ENCODE results near the gene MYO9B. TPM values are rescaled to one million over a fixed set of nuclear protein-coding genes. Genes with fewer than 3 reads are reported as not detected.
A peak's percentile ranks its signal among the peaks of the same experiment; 100 is the strongest.
"Not testable (repeated sequence)": the region's sequence is repeated elsewhere in the genome, so short reads cannot be mapped to it uniquely, and the experiment has no call there.

Gene MYO9B
- total RNA-seq, 1 donor from 2014 or later = 94.3 TPM

DNA sequence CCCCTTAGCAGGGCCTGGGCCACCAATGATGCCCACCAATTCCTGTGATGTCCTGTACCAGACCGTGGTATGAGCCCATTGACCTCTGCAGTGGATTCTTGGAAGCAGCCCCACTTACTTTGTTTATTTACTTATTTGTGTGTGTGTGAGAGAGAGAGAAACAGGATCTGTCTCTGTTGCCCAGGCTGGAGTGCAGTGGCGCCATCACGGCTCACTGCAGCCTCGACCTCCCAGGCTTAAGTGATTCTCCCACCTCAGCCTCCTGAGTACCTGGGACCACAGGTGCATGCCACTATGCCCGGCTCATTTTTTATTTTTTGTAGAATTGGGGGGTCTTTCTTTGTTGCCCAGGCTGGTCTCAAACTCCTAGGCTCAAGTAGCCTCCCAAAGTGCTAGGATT lies 13.0 kb downstream of the MYO9B start:
- no peak for DNase-seq (ENCODE audit: extremely low spot score, unreplicated experiment)
- no peak for TF ChIP-seq CTCF (IDR thresholded peaks at IDR 0.05)
- Mint-ChIP-seq H3K4me3 (ENCODE audit: unreplicated experiment) (no peak overlapping the region), H3K27ac (ENCODE audit: unreplicated experiment) (peak overlapping the region; percentile 96), H3K9me3 (ENCODE audit: unreplicated experiment) (no peaks in the 10 kb centered on the region), H3K27me3 (ENCODE audit: unreplicated experiment) (no peaks in the 10 kb centered on the region), H3K36me3 (ENCODE audit: unreplicated experiment) (peaks cover 5% of the 10 kb centered on the region), H3K4me1 (ENCODE audit: unreplicated experiment) (peaks cover 33% of the 10 kb centered on the region)

GRCh38 chr19:17090583-17090982 lies 15.0 kb downstream of the MYO9B start:
- no peak for TF ChIP-seq CTCF (IDR thresholded peaks at IDR 0.05)
- H3K4me3 Mint-ChIP-seq (ENCODE audit: unreplicated experiment) = no peak overlapping the region
- H3K27me3 Mint-ChIP-seq (ENCODE audit: unreplicated experiment) = no peaks in the 10 kb centered on the region
- H3K4me1 Mint-ChIP-seq (ENCODE audit: unreplicated experiment) = peaks cover 38% of the 10 kb centered on the region
- peaks cover 6% of the 10 kb centered on the region for H3K36me3 Mint-ChIP-seq (ENCODE audit: unreplicated experiment)
- DNase-seq (ENCODE audit: extremely low spot score, unreplicated experiment) = no peak
- H3K27ac Mint-ChIP-seq (ENCODE audit: unreplicated experiment) = peak overlapping the region; percentile 96
- H3K9me3 Mint-ChIP-seq (ENCODE audit: unreplicated experiment) = no peaks in the 10 kb centered on the region

DNA sequence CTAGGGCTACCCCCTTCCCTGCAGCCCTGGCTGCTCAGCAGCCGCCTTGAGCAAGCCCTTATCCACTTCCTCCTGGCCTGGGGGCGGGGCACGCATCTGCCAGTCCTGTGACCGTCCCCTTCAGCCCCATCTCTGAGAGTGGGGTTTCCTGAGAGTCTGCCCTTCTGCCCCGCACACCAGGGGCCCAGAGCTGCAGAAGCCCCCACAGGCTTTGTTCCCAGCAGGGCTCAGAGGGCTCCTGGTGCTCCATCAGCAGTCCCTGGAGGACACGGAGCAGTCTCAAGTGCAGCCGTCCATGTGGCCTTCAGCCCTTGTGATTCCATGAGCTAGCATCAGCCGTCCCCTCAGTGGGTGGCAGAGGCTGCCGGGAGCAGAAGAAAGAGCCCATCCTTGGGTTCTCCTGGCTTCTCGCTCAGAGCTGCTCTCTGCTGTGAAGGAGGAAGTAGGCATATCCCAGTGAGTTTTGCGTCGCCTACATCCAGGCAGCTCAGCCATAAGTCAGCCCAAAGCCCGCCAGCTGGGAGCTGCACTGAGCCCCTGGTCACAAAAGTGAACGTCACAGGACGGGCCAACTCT lies 16.3 kb downstream of the MYO9B start:
- Mint-ChIP-seq H3K9me3 (ENCODE audit: unreplicated experiment) (no peaks in the 10 kb centered on the region), H3K27me3 (ENCODE audit: unreplicated experiment) (no peaks in the 10 kb centered on the region), H3K27ac (ENCODE audit: unreplicated experiment) (peak overlapping the region; percentile 18), H3K4me3 (ENCODE audit: unreplicated experiment) (no peak overlapping the region), H3K36me3 (ENCODE audit: unreplicated experiment) (peaks cover 4% of the 10 kb centered on the region), H3K4me1 (ENCODE audit: unreplicated experiment) (peaks cover 41% of the 10 kb centered on the region)
- no peak for DNase-seq (ENCODE audit: extremely low spot score, unreplicated experiment)
- TF ChIP-seq CTCF (IDR thresholded peaks at IDR 0.05) = no peak

DNA sequence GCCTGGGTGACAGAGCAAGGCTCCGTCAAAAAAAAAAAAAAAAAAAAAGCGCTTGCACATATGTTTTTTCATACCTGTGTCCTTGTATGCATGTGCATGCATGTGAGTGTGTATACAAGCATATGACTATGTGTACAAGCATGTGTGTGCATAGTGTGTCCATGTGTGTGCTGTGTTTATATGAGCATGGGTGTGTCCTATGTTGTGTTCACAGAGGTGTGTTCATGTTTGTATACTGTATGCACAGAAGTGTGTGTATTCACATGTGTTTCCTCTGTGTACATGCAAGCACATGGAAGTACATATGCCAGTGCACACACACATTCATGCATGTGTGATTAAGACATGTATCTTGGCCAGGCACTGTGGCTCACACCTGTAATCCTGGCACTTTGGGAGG lies 17.1 kb downstream of the MYO9B start:
- Mint-ChIP-seq H3K36me3 (ENCODE audit: unreplicated experiment) (peaks cover 4% of the 10 kb centered on the region), H3K27me3 (ENCODE audit: unreplicated experiment) (no peaks in the 10 kb centered on the region), H3K4me3 (ENCODE audit: unreplicated experiment) (no peak overlapping the region), H3K27ac (ENCODE audit: unreplicated experiment) (no peak overlapping the region), H3K9me3 (ENCODE audit: unreplicated experiment) (no peaks in the 10 kb centered on the region), H3K4me1 (ENCODE audit: unreplicated experiment) (peaks cover 42% of the 10 kb centered on the region)
- TF ChIP-seq CTCF (IDR thresholded peaks at IDR 0.05) = no peak
- no peak for DNase-seq (ENCODE audit: extremely low spot score, unreplicated experiment)

GRCh38 chr19:17094694-17095093 lies 19.1 kb downstream of the MYO9B start:
- not testable (repeated sequence) for H3K9me3 Mint-ChIP-seq (ENCODE audit: unreplicated experiment); H3K4me3 Mint-ChIP-seq (ENCODE audit: unreplicated experiment); DNase-seq (ENCODE audit: extremely low spot score, unreplicated experiment); H3K27me3 Mint-ChIP-seq (ENCODE audit: unreplicated experiment); H3K36me3 Mint-ChIP-seq (ENCODE audit: unreplicated experiment)
- H3K27ac Mint-ChIP-seq (ENCODE audit: unreplicated experiment) = peak overlapping the region; percentile 39
- peaks cover 35% of the 10 kb centered on the region for H3K4me1 Mint-ChIP-seq (ENCODE audit: unreplicated experiment)
